ENCODE results near the gene ANKRD13A.
"Not testable (repeated sequence)": the region's sequence is repeated elsewhere in the genome, so short reads cannot be mapped to it uniquely, and the experiment has no call there.

DNA sequence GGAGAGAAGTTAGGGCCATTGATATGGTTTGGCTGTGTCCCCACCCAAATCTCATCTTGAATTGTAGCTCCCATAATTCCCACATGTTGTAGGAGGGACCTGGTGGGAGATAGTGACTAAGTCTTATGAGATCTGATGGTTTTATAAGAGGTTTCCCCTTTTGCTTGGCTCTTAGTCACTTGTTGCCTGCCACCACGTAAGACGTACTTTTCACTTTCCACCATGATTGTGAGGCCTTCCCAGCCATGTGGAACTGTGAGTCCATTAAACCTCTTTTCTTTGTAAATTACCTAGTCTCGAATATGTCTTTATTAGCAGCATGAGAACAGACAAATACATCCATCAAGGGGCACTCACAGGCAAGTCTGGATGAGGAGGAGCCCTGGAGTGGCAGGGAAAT lies 57.4 kb downstream of the ANKRD13A start:
- TF ChIP-seq, protein P1, sequence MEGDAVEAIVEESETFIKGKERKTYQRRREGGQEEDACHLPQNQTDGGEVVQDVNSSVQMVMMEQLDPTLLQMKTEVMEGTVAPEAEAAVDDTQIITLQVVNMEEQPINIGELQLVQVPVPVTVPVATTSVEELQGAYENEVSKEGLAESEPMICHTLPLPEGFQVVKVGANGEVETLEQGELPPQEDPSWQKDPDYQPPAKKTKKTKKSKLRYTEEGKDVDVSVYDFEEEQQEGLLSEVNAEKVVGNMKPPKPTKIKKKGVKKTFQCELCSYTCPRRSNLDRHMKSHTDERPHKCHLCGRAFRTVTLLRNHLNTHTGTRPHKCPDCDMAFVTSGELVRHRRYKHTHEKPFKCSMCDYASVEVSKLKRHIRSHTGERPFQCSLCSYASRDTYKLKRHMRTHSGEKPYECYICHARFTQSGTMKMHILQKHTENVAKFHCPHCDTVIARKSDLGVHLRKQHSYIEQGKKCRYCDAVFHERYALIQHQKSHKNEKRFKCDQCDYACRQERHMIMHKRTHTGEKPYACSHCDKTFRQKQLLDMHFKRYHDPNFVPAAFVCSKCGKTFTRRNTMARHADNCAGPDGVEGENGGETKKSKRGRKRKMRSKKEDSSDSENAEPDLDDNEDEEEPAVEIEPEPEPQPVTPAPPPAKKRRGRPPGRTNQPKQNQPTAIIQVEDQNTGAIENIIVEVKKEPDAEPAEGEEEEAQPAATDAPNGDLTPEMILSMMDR (conservative IDR thresholded peaks at IDR 0.05 in 1 of 2, IDR thresholded peaks at IDR 0.05 in 1 of 2; ENCODE audit: extremely low read depth in 1 of 2, insufficient read depth in 1 of 2, low read depth in 1 of 2, low read length in 2 of 2), result not testable (repeated sequence)
- not testable (repeated sequence) for TF ChIP-seq EZH2 (IDR thresholded peaks at IDR 0.05; ENCODE audit: borderline replicate concordance, low read length)
